Measurements from ENCODE around the gene TRIM41.

The TRIM41 gene

GRCh38 chr5:181187500-181188213 lies 35.4 kb upstream of the TRIM41 start:
- H3K4me1 ChIP-seq (ENCODE audit: control insufficient read depth, insufficient read depth, low read length): peaks cover 23% of the 10 kb centered on the region
- H3K9ac ChIP-seq (ENCODE audit: low read depth, low read length): no peak overlapping the region
- peak overlapping the region; percentile 79 for H3K4me2 ChIP-seq (ENCODE audit: low read length)
- peak overlapping the region; percentile 65 for H3K4me3 ChIP-seq (ENCODE audit: low read length)
- no peaks in the 10 kb centered on the region for H3K9me3 ChIP-seq (replicated peaks; ENCODE audit: low read length)
- no peaks in the 10 kb centered on the region for H3K27me3 ChIP-seq (ENCODE audit: control insufficient read depth, insufficient read depth, low read length)
- H3K36me3 ChIP-seq (ENCODE audit: insufficient read depth, low read length): no peaks in the 10 kb centered on the region

- peak overlapping the region; percentile 81 for H3K4me3 ChIP-seq (ENCODE audit: low read length)
- H3K27me3 ChIP-seq (ENCODE audit: control insufficient read depth, insufficient read depth, low read length): no peaks in the 10 kb centered on the region
- H3K9ac ChIP-seq (ENCODE audit: low read depth, low read length): peak overlapping the region; percentile 84
- H3K4me2 ChIP-seq (ENCODE audit: low read length): peak overlapping the region; percentile 98
- H3K4me1 ChIP-seq (ENCODE audit: control insufficient read depth, insufficient read depth, low read length): peaks cover 25% of the 10 kb centered on the region
- H3K9me3 ChIP-seq (replicated peaks; ENCODE audit: low read length): no peaks in the 10 kb centered on the region
- H3K36me3 ChIP-seq (ENCODE audit: insufficient read depth, low read length): no peaks in the 10 kb centered on the region
These were observed 34.2 kb upstream of the TRIM41 start for GRCh38 chr5:181188700-181189362.

DNA sequence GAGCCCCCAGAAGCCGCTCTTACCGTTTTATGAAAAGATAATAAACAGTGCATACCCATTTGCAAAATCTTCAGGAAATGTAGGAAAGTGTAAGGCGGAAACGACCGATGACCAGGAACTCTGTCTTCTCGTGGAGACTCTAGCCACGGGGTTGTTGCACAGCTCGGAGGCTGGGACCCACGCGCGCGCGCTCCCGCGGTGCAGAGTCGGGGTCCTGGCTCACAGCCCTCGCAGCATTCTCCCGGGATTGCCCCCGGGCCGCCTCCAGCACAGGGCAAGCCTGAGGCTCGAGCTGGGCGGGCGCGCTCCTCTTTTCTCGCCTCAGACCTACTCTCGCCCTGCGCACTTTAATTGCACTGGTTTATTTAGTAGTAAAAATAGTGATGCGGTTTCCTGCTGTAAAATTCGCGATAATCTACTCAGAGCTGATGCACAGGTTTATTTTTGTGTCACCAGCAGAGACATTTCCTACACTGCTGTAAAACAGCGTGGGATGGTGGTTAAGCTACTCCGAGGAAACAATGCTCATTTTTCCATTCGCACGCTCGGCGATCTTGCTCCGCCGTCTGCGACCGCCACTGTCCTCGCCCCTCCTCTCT lies 33.6 kb upstream of the TRIM41 start:
- Histone ChIP-seq H3K9ac (ENCODE audit: low read depth, low read length) (peak overlapping the region; percentile 84), H3K9me3 (replicated peaks; ENCODE audit: low read length) (no peaks in the 10 kb centered on the region), H3K4me2 (ENCODE audit: low read length) (peak overlapping the region; percentile 98), H3K27me3 (ENCODE audit: control insufficient read depth, insufficient read depth, low read length) (no peaks in the 10 kb centered on the region), H3K4me3 (ENCODE audit: low read length) (peak overlapping the region; percentile 81), H3K36me3 (ENCODE audit: insufficient read depth, low read length) (no peaks in the 10 kb centered on the region), H3K4me1 (ENCODE audit: control insufficient read depth, insufficient read depth, low read length) (peaks cover 25% of the 10 kb centered on the region)

- H3K4me2 ChIP-seq (ENCODE audit: low read length): peak overlapping the region; percentile 98
- no peaks in the 10 kb centered on the region for H3K27me3 ChIP-seq (ENCODE audit: control insufficient read depth, insufficient read depth, low read length)
- H3K36me3 ChIP-seq (ENCODE audit: insufficient read depth, low read length): no peaks in the 10 kb centered on the region
- H3K4me3 ChIP-seq (ENCODE audit: low read length): peak overlapping the region; percentile 81
- H3K9me3 ChIP-seq (replicated peaks; ENCODE audit: low read length): no peaks in the 10 kb centered on the region
- peaks cover 25% of the 10 kb centered on the region for H3K4me1 ChIP-seq (ENCODE audit: control insufficient read depth, insufficient read depth, low read length)
- peak overlapping the region; percentile 84 for H3K9ac ChIP-seq (ENCODE audit: low read depth, low read length)
These were observed 32.9 kb upstream of the TRIM41 start for GRCh38 chr5:181189962-181190710.

DNA sequence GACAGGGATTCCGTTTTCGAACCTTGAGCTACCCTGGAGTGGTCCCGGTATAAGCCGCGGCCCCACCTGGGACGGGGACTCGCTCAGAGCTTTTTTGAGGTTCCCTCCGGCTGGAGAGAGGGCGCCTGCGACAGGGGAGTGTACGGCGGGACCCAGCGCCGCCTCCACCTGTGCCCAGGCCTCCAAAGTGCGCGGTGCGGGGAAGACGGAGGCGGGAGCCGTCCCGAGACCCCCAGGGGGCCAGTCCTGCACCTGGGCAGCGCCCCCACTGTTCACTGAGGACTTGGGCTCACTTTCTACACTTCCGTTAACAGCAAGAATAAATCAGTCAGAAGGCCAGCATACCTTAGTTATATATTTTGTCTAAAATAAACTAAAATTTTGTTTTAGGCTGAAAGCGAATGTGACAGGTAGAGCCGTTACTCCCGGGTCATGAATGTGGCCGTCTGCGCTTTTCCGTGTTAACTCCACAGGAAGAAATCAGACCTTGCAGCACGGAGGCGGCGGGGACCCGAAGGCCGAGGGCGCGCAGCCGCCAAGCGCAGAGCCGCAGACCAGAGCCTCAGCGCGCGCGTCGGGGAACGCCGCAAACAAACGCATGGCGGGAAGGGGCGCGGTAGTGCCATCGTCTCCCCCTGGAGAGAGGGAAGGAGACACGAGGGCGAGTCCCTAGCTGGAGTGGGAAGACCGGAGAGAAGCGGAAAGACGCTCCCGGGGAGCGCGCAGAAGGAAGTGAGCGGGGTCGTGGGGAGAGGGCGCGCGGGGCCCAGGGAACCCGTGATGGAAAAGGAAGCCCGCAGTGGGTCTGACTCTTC lies 32.2 kb upstream of the TRIM41 start:
- Histone ChIP-seq H3K4me3 (ENCODE audit: low read length) (peak overlapping the region; percentile 81), H3K27me3 (ENCODE audit: control insufficient read depth, insufficient read depth, low read length) (no peaks in the 10 kb centered on the region), H3K4me1 (ENCODE audit: control insufficient read depth, insufficient read depth, low read length) (peaks cover 25% of the 10 kb centered on the region)

GRCh38 chr5:181191526-181192336 lies 31.4 kb upstream of the TRIM41 start:
- peak overlapping the region; percentile 87 for H3K4me3 ChIP-seq (ENCODE audit: low read length)
- no peaks in the 10 kb centered on the region for H3K9me3 ChIP-seq (replicated peaks; ENCODE audit: low read length)
- H3K4me2 ChIP-seq (ENCODE audit: low read length): peak overlapping the region; percentile 98
- H3K9ac ChIP-seq (ENCODE audit: low read depth, low read length): peak overlapping the region; percentile 84
- no peaks in the 10 kb centered on the region for H3K36me3 ChIP-seq (ENCODE audit: insufficient read depth, low read length)
- H3K27me3 ChIP-seq (ENCODE audit: control insufficient read depth, insufficient read depth, low read length): no peaks in the 10 kb centered on the region
- H3K4me1 ChIP-seq (ENCODE audit: control insufficient read depth, insufficient read depth, low read length): peaks cover 25% of the 10 kb centered on the region

More for the DNA sequence above, 32.2 kb upstream of the TRIM41 start:
- H3K9me3 ChIP-seq (replicated peaks; ENCODE audit: low read length): no peaks in the 10 kb centered on the region
- H3K36me3 ChIP-seq (ENCODE audit: insufficient read depth, low read length): no peaks in the 10 kb centered on the region
- H3K4me2 ChIP-seq (ENCODE audit: low read length): peak overlapping the region; percentile 98
- peak overlapping the region; percentile 84 for H3K9ac ChIP-seq (ENCODE audit: low read depth, low read length)

DNA sequence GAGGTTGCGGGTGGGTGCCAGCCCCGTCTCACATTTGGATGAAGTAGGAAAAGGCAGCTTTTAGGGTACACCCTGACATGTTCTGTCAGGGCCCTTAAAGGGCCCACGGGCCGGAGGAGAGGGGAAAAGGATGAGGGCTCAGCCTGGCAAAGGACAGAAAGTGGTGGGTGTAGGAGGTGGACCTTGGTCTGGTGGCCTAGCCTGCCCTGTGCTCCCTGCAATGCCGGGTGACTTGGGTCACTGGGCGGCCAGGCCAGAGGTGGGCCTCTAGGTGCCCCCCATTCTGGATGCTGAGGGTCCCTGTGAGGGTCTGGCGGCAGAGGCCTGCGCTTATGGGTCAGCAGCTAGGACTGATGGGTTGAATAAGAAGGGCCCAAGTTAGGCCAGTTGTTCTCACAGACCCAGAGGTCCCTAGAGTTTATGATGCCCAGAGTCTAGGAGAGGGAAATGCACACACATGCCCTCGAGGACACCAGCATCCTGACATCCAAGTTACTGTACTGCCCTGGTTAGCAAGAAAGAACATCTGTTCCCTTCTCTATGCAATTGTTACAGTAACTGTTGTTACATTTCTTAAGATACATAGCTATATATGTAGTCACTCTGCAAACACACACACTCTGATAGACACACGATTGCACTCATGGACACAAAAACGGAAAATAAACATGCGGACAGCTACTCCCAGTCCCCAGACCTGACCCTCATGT lies 30.6 kb upstream of the TRIM41 start:
- no peaks in the 10 kb centered on the region for H3K9me3 ChIP-seq (replicated peaks; ENCODE audit: low read length)
- H3K9ac ChIP-seq (ENCODE audit: low read depth, low read length): peak overlapping the region; percentile 84
- peak overlapping the region; percentile 87 for H3K4me3 ChIP-seq (ENCODE audit: low read length)
- no peaks in the 10 kb centered on the region for H3K36me3 ChIP-seq (ENCODE audit: insufficient read depth, low read length)
- no peaks in the 10 kb centered on the region for H3K27me3 ChIP-seq (ENCODE audit: control insufficient read depth, insufficient read depth, low read length)
- H3K4me1 ChIP-seq (ENCODE audit: control insufficient read depth, insufficient read depth, low read length): peaks cover 19% of the 10 kb centered on the region
- H3K4me2 ChIP-seq (ENCODE audit: low read length): peak overlapping the region; percentile 80

DNA sequence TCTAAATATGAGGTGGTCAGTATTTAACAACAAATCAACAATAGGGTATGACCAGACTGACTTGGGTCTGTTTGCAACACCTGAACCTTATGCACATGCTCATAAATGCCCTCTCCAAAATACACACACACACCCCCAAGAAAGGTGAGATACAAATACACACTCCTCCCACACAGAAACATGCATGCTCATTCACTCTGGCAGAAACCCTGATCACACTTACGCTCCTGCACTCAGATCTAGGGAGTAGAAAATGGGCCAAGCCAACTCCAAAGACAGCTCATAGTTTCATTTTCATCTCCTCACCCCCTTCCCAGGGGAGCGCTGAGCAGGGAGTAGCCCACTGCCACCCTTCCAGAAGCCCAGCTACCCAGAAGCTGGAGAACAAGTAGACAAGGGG lies 29.4 kb upstream of the TRIM41 start:
- no peak overlapping the region for H3K4me3 ChIP-seq (ENCODE audit: low read length)
- no peak overlapping the region for H3K9ac ChIP-seq (ENCODE audit: low read depth, low read length)
- H3K36me3 ChIP-seq (ENCODE audit: insufficient read depth, low read length): no peaks in the 10 kb centered on the region
- no peaks in the 10 kb centered on the region for H3K27me3 ChIP-seq (ENCODE audit: control insufficient read depth, insufficient read depth, low read length)
- peaks cover 16% of the 10 kb centered on the region for H3K4me1 ChIP-seq (ENCODE audit: control insufficient read depth, insufficient read depth, low read length)
- no peak overlapping the region for H3K4me2 ChIP-seq (ENCODE audit: low read length)
- no peaks in the 10 kb centered on the region for H3K9me3 ChIP-seq (replicated peaks; ENCODE audit: low read length)

DNA sequence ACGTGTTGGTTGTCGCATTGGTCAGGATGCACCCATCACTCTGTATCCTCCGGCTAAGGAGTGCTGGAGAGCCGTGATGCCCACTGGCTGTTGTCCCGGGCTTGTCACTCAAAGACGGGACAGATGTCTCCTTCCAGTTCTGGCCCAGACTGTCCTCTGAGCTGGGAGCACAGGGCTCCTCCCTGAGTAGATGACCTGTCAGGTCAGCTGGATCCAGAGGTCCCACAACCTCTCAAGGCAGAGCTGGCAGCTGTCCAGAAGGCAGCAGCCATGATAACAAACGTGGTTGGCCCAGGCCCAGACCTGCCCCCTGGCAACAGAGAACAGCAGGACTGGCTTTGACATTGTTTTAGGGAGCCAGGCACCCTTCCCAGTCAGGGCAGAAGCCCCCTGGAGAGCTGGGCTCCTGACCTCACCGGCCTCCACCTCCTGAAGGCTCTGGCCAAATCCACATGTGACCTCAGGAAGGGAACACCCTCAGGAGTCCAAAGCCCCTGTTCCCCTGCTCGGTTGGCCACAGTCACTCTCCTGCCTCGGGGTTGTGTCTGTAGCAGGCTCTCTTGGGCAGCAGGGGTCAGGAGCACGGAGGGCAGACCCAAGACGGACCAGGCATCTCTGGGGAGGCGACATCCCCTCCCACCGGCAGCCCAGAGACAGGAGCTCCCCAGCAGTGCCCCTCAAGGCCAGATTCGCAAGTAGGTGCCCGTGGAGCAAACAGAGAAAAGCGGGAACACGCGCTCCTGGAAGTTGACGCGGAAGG lies 28.4 kb upstream of the TRIM41 start:
- H3K27me3 ChIP-seq (ENCODE audit: control insufficient read depth, insufficient read depth, low read length): no peaks in the 10 kb centered on the region

More for the DNA sequence above, 28.4 kb upstream of the TRIM41 start:
- H3K36me3 ChIP-seq (ENCODE audit: insufficient read depth, low read length): no peaks in the 10 kb centered on the region
- no peaks in the 10 kb centered on the region for H3K9me3 ChIP-seq (replicated peaks; ENCODE audit: low read length)
- no peak overlapping the region for H3K9ac ChIP-seq (ENCODE audit: low read depth, low read length)
- H3K4me1 ChIP-seq (ENCODE audit: control insufficient read depth, insufficient read depth, low read length): peaks cover 16% of the 10 kb centered on the region
- H3K4me3 ChIP-seq (ENCODE audit: low read length): no peak overlapping the region
- H3K4me2 ChIP-seq (ENCODE audit: low read length): no peak overlapping the region
